ENCODE results near the gene FBP1. TPM values are rescaled to one million over a fixed set of nuclear protein-coding genes. Genes with fewer than 3 reads are reported as not detected.

The FBP1 gene
- total and polyA plus RNA-seq, 10 of the 15 experiments (the other 5 are each of a cell fraction or from before 2014, with no cell fraction given), result 0.11 to 0.38 (median 0.15) TPM; not detected in 7

GRCh38 chr9:94668928-94669729 is 29.8 kb upstream of the FBP1 start (continued):
- TF ChIP-seq ZNF217 (IDR thresholded peaks at IDR 0.05) (no peak), RAD21 (IDR thresholded peaks at IDR 0.05; ENCODE audit: insufficient read depth, low read depth, low read length) (peak; percentile 71), TCF12 (IDR thresholded peaks at IDR 0.05; ENCODE audit: low read depth, low read length) (0 out of 2 replicates have a peak, but pooled peaks have one; percentile 9), ZNF24 (IDR thresholded peaks at IDR 0.05) (peak; percentile 76)

- intact Hi-C loops (cut with micrococcal nuclease; ENCODE audit: unreplicated experiment), result loop anchor here (5.0 kb wide), 1 partner anchor 459 kb away; no protein-coding TSS in a partner anchor
- ATAC-seq, result peak; percentile 8; the same call in 2 of the 3 replicates
These were observed 29.2 kb upstream of the FBP1 start for GRCh38 chr9:94668418-94668927.

More at GRCh38 chr9:94668418-94668927, 29.2 kb upstream of the FBP1 start:
- Histone ChIP-seq H3K4me3 (no peak overlapping the region), H3K79me2 (ENCODE audit: control insufficient read depth, insufficient read depth, low read length) (no peaks in the 10 kb centered on the region), H3K36me3 (ENCODE audit: control insufficient read depth in 2 of 2, insufficient read depth in 2 of 2, low read length in 1 of 2) (no peaks in the 10 kb centered on the region), H3K4me1 (ENCODE audit: control insufficient read depth, insufficient read depth, low read length) (no peaks in the 10 kb centered on the region), H3K9me3 (replicated peaks; ENCODE audit: control insufficient read depth, insufficient read depth, low read length) (no peaks in the 10 kb centered on the region), H4K20me1 (ENCODE audit: control insufficient read depth, insufficient read depth) (no peaks in the 10 kb centered on the region), H3K27me3 (replicated peaks in 1 of 2; ENCODE audit: control insufficient read depth in 2 of 2, insufficient read depth in 2 of 2, low read length in 1 of 2) (no peaks in the 10 kb centered on the region; a peak in 1 of 4 replicates), H2AFZ (ENCODE audit: control insufficient read depth, low read depth, low read length) (no peak overlapping the region), H3K9ac (ENCODE audit: control insufficient read depth, insufficient read depth, low read length) (no peak overlapping the region), H3K4me2 (ENCODE audit: control insufficient read depth, insufficient read depth) (no peak overlapping the region), H3K27ac (ENCODE audit: control insufficient read depth, insufficient read depth) (no peak overlapping the region)
- FAIRE-seq (no peak), DNase-seq (ENCODE audit: low read depth, low spot score) (no peak)
- ChIA-PET RAD21 (ENCODE audit: unreplicated experiment) (interaction anchor here (0.5 to 3.9 kb wide), 8 partner anchors 12 to 500 kb away, joined by 3 to 39 read pairs (median 8); no protein-coding TSS in a partner anchor), SMC1A (ENCODE audit: uncharacterized antibody, unreplicated experiment) (interaction anchor here (0.8 to 3.7 kb wide), 10 partner anchors 10 to 466 kb away, joined by 3 to 36 read pairs (median 6); partner anchors contain the start of gene PCAT7), POLR2A (interaction anchor here (0.6 to 1.5 kb wide), 2 partner anchors 12 to 303 kb away, joined by 3 to 6 read pairs; no protein-coding TSS in a partner anchor), CTCF (interaction anchor here (0.7 to 6.2 kb wide), 19 partner anchors 9 to 600 kb away, joined by 3 to 99 read pairs (median 5); no protein-coding TSS in a partner anchor)
- no TSS peak for BruUV-seq (replicated peaks)
- 37% methylated on average over 6 of the region's 6 CpGs for WGBS (ENCODE audit: insufficient coverage, insufficient replicate concordance, low lambda C conversion rate, missing lambda C conversion rate)
- TF ChIP-seq ZBTB11 (CRISPR knock-in tag; IDR thresholded peaks at IDR 0.05), result no peak
- no peak for TF ChIP-seq ZNF24 (IDR thresholded peaks at IDR 0.05)
- no peak for TF ChIP-seq NBN (IDR thresholded peaks at IDR 0.05)
- no peak for TF ChIP-seq SREBF2 (IDR thresholded peaks at IDR 0.05; ENCODE audit: low read length)
- TF ChIP-seq SMC3 (IDR thresholded peaks at IDR 0.05; ENCODE audit: borderline replicate concordance, low read length), result no peak
- TF ChIP-seq GATAD2B (conservative IDR thresholded peaks at IDR 0.05; ENCODE audit: low read depth), result no peak
- no peak for TF ChIP-seq RCOR1 (conservative IDR thresholded peaks at IDR 0.05; ENCODE audit: low read depth, low read length)
- TF ChIP-seq MYB (IDR thresholded peaks at IDR 0.05; ENCODE audit: borderline replicate concordance, low read depth, low read length), result no peak
- TF ChIP-seq CHD2 (IDR thresholded peaks at IDR 0.05; ENCODE audit: borderline replicate concordance, low read depth, low read length), result no peak
- in situ Hi-C loops (cut with MboI), result no loop called here

All from GM12878 (cell line).